AG09309 (cell line): Measurements from ENCODE around the gene KITLG.

Source experiments
- DNase-seq: peaks from one replicate; pipeline ENCODE4 v3.0.0-alpha.2; 2010; ENCODE audit warnings: low read depth
- H3K4me3 ChIP-seq: 2 replicates; pipeline ENCODE4 v1.5.1; 2011; ENCODE audit warnings: mild to moderate bottlenecking, low read depth, low read length, moderate library complexity; ENCODE audit not compliant: control insufficient read depth
- CTCF ChIP-seq: IDR thresholded peaks from 2 replicates; pipeline ENCODE4 v1.5.1; 2011; ENCODE audit warnings: mild to moderate bottlenecking, low read depth, low read length, inconsistent platforms; ENCODE audit not compliant: insufficient read depth, control insufficient read depth; ENCODE audit errors: missing control alignments

Gene KITLG

GRCh38 chr12:88538250-88538649 lies 42.0 kb downstream of the KITLG start:
- TF ChIP-seq CTCF, result no peak
- no peak overlapping the region for H3K4me3 ChIP-seq
- no peak for DNase-seq

GRCh38 chr12:88530868-88531267 lies 49.4 kb downstream of the KITLG start:
- DNase-seq, result no peak
- no peak overlapping the region for H3K4me3 ChIP-seq

GRCh38 chr12:88529531-88530488 lies 50.5 kb downstream of the KITLG start:
- no peak for DNase-seq
- no peak overlapping the region for H3K4me3 ChIP-seq
- no peak for TF ChIP-seq CTCF

More at GRCh38 chr12:88530868-88531267, 49.4 kb downstream of the KITLG start:
- no peak for TF ChIP-seq CTCF

- DNase-seq, result no peak
- TF ChIP-seq CTCF, result no peak
- H3K4me3 ChIP-seq, result no peak overlapping the region
Measured at GRCh38 chr12:88522961-88523360, 57.3 kb downstream of the KITLG start.

- DNase-seq, result no peak
- TF ChIP-seq CTCF, result no peak
- H3K4me3 ChIP-seq, result no peak overlapping the region
Measured at GRCh38 chr12:88520436-88520820, 59.8 kb downstream of the KITLG start.

- no peak for DNase-seq
- TF ChIP-seq CTCF, result no peak
- H3K4me3 ChIP-seq, result no peak overlapping the region
Measured at GRCh38 chr12:88519802-88520435, 60.4 kb downstream of the KITLG start.
